PC-3 (cell line): ENCODE data around the gene WDPCP.

Experiments
- CTCF ChIP-seq: fragments of 300-600 bp; sonication (generic); conservative IDR thresholded peaks from 2 replicates; pipeline ENCODE4 v1.5.1; 2017; ENCODE audit warnings: antibody characterized with exemption, low read depth, mild to moderate bottlenecking, low read length
- EZH2 ChIP-seq: fragments of 300-600 bp; sonication (generic); IDR thresholded peaks from one replicate; pipeline ENCODE4 v1.6.1; 2017; ENCODE audit warnings: antibody characterized with exemption, mild to moderate bottlenecking, low read length; ENCODE audit not compliant: unreplicated experiment
- EZH2phosphoT487 ChIP-seq: fragments of 300-600 bp; sonication (generic); IDR thresholded peaks from 2 replicates; pipeline ENCODE4 v1.6.1; 2018; ENCODE audit warnings: mild to moderate bottlenecking, antibody characterized with exemption, low read length, borderline replicate concordance

GRCh38 chr2:63124850-63125249 lies 463.4 kb downstream of the WDPCP start:
- no peak for TF ChIP-seq CTCF
- TF ChIP-seq EZH2: no peak
- TF ChIP-seq EZH2phosphoT487: no peak
